ENCODE measurements around the gene SNED1. TPM values are rescaled to one million over a fixed set of nuclear protein-coding genes. Genes with fewer than 3 reads are reported as not detected.
A peak's percentile ranks its signal among the peaks of the same experiment; 100 is the strongest.

Gene SNED1
- total RNA-seq, 1 donor from 2014 or later, result 4.7 TPM

DNA sequence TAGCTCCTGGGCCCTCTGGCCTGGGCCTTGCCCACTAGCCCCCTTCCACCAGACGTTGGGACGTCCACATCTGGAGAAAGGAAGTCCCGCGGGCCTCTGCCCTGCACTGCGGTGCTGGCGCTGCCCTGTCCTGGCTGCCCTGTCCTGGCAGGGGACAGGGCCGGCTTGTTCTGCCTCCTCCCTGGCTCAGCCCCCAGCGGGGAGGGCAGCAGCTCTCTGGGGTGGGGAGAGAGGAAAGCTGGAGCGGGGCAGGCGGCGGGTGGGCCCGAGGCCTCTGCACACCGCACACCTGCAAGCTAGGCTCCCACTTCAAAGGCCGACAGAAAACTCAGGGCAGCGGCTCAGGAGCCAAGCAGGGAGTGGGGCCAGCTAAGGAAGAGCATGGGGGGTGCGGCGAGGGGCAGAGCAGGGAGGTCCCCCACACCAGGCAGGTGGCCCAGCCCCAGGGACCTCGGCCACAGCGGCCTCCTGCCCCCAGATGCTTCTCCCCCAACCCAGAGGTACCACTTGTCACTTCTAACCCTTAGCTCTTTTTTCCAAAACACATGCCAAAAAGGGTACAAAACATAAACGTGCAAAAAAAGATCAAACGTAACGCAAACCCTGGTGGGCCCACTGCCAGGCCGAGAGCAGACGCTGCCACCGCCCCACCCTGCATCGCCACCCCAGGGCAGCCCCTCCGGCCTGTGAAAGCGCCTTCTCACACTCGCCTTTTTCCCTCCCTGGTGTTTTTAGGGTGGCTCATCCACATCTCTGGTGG lies 13.5 kb downstream of the SNED1 start:
- Histone ChIP-seq H3K4me3 (ENCODE audit: low read length in 3 of 3) (no peak overlapping the region), H3K27me3 (ENCODE audit: control insufficient read depth in 3 of 3, insufficient read depth in 3 of 3, low read length in 3 of 3) (no peaks in the 10 kb centered on the region), H3K9ac (ENCODE audit: low read depth in 1 of 3, low read length in 3 of 3) (no peak overlapping the region), H3K4me1 (ENCODE audit: control insufficient read depth in 3 of 3, insufficient read depth in 3 of 3, low read length in 3 of 3) (peaks cover 13 to 45% (median 45%) of the 10 kb centered on the region in 3 donors), H3K27ac (ENCODE audit: low read depth, low read length) (no peak overlapping the region), H3K36me3 (ENCODE audit: control insufficient read depth in 3 of 3, insufficient read depth in 3 of 3, low read length in 3 of 3) (peaks cover 0 to 2% (median 0%) of the 10 kb centered on the region in 3 donors), H3K9me3 (ENCODE audit: control insufficient read depth in 3 of 3, low read length in 3 of 3) (no peaks in the 10 kb centered on the region)

DNA sequence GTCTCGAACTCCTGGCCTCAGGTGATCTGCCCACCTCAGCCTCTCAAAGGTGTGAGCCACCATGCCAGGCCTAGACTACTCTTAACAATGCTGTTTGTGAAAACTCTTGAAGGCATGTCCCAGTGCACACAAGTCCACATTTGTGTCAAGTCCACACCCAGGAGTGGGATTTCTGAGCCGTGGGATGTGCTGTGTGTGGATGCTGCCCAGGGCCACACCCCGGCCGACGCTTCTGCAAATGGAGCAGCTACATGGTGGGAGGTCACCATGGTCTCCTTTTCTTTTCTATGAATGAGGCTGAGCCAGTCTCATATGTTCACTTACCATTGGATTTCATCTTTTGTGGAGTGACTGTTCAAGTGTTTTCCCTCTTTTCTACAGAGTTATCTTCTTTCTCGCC lies 15.8 kb downstream of the SNED1 start:
- Histone ChIP-seq H3K9ac (ENCODE audit: low read depth in 1 of 3, low read length in 3 of 3) (no peak overlapping the region), H3K36me3 (ENCODE audit: control insufficient read depth in 3 of 3, insufficient read depth in 3 of 3, low read length in 3 of 3) (peaks cover 2 to 6% (median 5%) of the 10 kb centered on the region in 3 donors), H3K27me3 (ENCODE audit: control insufficient read depth in 3 of 3, insufficient read depth in 3 of 3, low read length in 3 of 3) (no peaks in the 10 kb centered on the region), H3K4me3 (ENCODE audit: low read length in 3 of 3) (no peak overlapping the region), H3K27ac (ENCODE audit: low read depth, low read length) (no peak overlapping the region), H3K4me1 (ENCODE audit: control insufficient read depth in 3 of 3, insufficient read depth in 3 of 3, low read length in 3 of 3) (peaks cover 13 to 33% (median 33%) of the 10 kb centered on the region in 3 donors), H3K9me3 (ENCODE audit: control insufficient read depth in 3 of 3, low read length in 3 of 3) (no peaks in the 10 kb centered on the region)

- Histone ChIP-seq H3K27me3 (ENCODE audit: control insufficient read depth in 3 of 3, insufficient read depth in 3 of 3, low read length in 3 of 3) (no peaks in the 10 kb centered on the region), H3K9me3 (ENCODE audit: control insufficient read depth in 3 of 3, low read length in 3 of 3) (no peaks in the 10 kb centered on the region), H3K4me3 (ENCODE audit: low read length in 3 of 3) (no peak overlapping the region), H3K9ac (ENCODE audit: low read depth in 1 of 3, low read length in 3 of 3) (no peak overlapping the region), H3K36me3 (ENCODE audit: control insufficient read depth in 3 of 3, insufficient read depth in 3 of 3, low read length in 3 of 3) (peaks cover 4 to 10% (median 9%) of the 10 kb centered on the region in 3 donors), H3K27ac (ENCODE audit: low read depth, low read length) (no peak overlapping the region), H3K4me1 (ENCODE audit: control insufficient read depth in 3 of 3, insufficient read depth in 3 of 3, low read length in 3 of 3) (peaks cover 9 to 28% (median 27%) of the 10 kb centered on the region in 3 donors)
These were observed 16.3 kb downstream of the SNED1 start for GRCh38 chr2:241014764-241015163.

- Histone ChIP-seq H3K27ac (ENCODE audit: low read depth, low read length) (no peak overlapping the region), H3K9me3 (ENCODE audit: control insufficient read depth in 3 of 3, low read length in 3 of 3) (no peaks in the 10 kb centered on the region), H3K4me3 (ENCODE audit: low read length in 3 of 3) (no peak overlapping the region), H3K27me3 (ENCODE audit: control insufficient read depth in 3 of 3, insufficient read depth in 3 of 3, low read length in 3 of 3) (no peaks in the 10 kb centered on the region), H3K4me1 (ENCODE audit: control insufficient read depth in 3 of 3, insufficient read depth in 3 of 3, low read length in 3 of 3) (peaks cover 2 to 21% (median 21%) of the 10 kb centered on the region in 3 donors), H3K36me3 (ENCODE audit: control insufficient read depth in 3 of 3, insufficient read depth in 3 of 3, low read length in 3 of 3) (peaks cover 4 to 11% (median 10%) of the 10 kb centered on the region in 3 donors), H3K9ac (ENCODE audit: low read depth in 1 of 3, low read length in 3 of 3) (no peak overlapping the region)
These were observed 17.0 kb downstream of the SNED1 start for GRCh38 chr2:241015439-241015838.

DNA sequence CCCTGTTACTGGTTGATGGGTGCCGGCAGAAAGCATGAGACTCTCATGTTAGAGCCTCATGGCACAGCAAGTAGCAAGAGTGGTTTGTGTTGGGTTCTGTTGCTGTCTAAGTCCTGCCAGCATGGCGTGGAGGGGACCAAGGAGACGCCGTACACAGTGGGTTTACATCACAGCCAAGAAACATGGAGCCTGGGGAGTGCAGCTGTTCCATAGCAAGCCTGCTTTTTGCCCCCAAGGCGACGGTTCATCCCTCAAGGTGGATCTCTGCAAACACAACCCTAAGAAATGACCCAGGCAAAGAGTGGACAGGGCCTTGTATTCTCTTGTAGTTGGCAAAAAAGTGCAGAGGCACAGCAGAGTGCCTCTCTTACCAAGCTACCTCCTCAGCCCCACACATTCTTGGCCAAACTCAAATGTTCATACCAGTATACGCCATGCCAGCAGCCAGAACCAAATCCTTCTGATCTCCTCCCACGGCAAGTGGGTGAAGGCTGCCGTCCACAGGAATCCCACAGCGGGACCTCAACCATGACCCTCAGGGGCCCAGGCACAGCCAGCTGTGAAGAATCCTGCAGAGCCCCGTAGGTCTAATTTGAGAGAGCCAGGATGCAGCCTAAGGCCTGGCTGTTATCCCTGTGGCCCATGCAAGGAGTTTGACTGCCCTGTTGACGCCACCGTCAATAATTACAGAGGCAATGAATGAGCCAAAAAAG lies 19.0 kb downstream of the SNED1 start:
- Histone ChIP-seq H3K4me3 (ENCODE audit: low read length in 3 of 3) (no peak overlapping the region), H3K9me3 (ENCODE audit: control insufficient read depth in 3 of 3, low read length in 3 of 3) (peaks cover 0 to 2% (median 0%) of the 10 kb centered on the region in 3 donors), H3K36me3 (ENCODE audit: control insufficient read depth in 3 of 3, insufficient read depth in 3 of 3, low read length in 3 of 3) (peaks cover 8 to 19% (median 18%) of the 10 kb centered on the region in 3 donors), H3K27ac (ENCODE audit: low read depth, low read length) (no peak overlapping the region), H3K9ac (ENCODE audit: low read depth in 1 of 3, low read length in 3 of 3) (no peak overlapping the region), H3K27me3 (ENCODE audit: control insufficient read depth in 3 of 3, insufficient read depth in 3 of 3, low read length in 3 of 3) (no peaks in the 10 kb centered on the region), H3K4me1 (ENCODE audit: control insufficient read depth in 3 of 3, insufficient read depth in 3 of 3, low read length in 3 of 3) (peaks cover 0 to 12% (median 10%) of the 10 kb centered on the region in 3 donors)

DNA sequence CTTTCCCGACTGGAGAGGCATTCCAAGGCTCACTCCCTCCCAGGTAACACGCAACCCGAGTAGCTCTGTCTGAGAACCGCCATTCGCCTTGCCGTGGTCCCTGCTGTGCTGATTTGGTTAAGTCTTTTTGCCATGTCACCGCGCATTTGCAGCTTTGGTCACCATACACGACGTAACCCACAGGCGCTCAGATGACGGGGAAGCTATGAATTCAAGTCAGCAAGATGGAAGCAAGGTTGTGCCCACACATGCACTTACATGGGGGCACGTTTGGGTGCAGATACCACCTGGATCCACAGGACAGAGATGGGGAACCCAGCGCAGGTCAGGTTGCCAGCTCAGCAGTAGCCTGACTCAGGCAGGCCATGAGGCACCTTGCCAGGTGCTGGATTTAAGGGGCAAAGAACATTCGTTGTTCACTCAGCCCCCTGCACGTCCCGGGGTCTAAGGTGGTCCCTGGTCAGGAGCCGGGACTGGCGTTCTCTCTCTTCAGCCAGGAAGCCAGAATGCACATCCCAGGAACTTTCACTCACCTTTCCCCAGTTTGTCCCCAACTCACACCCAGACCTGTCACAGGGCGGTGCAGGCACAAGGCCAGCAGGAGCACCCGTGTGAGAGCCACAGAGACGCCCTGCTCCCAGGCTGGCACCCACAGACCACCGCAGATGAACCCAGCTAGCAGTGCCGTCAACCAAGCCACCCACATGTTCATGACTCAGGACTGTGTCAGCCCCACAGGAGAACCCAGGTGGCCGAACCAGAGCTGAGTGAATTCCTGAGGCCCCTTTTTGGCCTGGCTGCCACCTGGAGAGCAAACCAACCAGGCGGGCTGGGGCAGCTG lies 19.9 kb downstream of the SNED1 start:
- H3K36me3 ChIP-seq (ENCODE audit: control insufficient read depth in 3 of 3, insufficient read depth in 3 of 3, low read length in 3 of 3), result peaks cover 10 to 19% (median 19%) of the 10 kb centered on the region in 3 donors
- no peak overlapping the region for H3K4me3 ChIP-seq (ENCODE audit: low read length in 3 of 3)
- no peaks in the 10 kb centered on the region for H3K27me3 ChIP-seq (ENCODE audit: control insufficient read depth in 3 of 3, insufficient read depth in 3 of 3, low read length in 3 of 3)
- H3K9me3 ChIP-seq (ENCODE audit: control insufficient read depth in 3 of 3, low read length in 3 of 3), result peaks cover 0 to 4% (median 0%) of the 10 kb centered on the region in 3 donors
- H3K9ac ChIP-seq (ENCODE audit: low read depth in 1 of 3, low read length in 3 of 3), result peak overlapping the region in 1 of 3 donors; percentile 33
- peaks cover 0 to 12% (median 10%) of the 10 kb centered on the region in 3 donors for H3K4me1 ChIP-seq (ENCODE audit: control insufficient read depth in 3 of 3, insufficient read depth in 3 of 3, low read length in 3 of 3)
- no peak overlapping the region for H3K27ac ChIP-seq (ENCODE audit: low read depth, low read length)

DNA sequence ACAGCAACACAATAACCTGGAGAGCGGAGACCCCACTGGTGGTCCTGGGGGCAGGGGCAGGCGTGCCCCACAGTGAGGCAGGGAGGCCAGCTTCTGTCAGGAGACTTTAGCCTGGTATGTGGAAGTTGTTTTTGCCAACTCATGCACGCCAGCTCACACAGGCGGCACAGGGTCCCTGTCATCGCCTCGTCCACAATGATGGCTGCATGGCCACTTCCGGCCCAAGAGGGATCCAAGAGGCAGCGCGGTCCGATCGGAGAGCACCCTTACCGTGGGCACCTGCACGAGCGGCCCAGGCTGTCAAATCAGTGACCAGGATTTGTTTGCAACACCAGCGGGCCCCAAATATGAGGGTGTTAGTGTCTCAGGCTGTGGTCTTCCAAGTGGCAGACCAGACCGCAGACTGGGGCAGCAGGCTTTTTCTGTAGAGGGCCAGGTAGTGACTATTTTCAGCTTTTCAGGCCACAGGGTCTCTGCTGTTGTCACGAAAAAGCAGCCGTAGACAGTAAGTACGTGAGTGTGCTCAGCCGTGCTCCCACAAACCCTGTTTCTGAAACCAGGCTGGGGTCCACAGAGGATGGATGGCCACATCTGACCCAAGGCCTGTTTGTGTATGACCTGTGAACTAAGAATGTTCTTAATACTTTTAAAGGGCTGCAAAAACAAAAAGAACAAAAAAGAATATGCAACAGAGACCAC lies 21.2 kb downstream of the SNED1 start:
- H3K27me3 ChIP-seq (ENCODE audit: control insufficient read depth in 3 of 3, insufficient read depth in 3 of 3, low read length in 3 of 3), result no peaks in the 10 kb centered on the region
- H3K27ac ChIP-seq (ENCODE audit: low read depth, low read length), result no peak overlapping the region
- peaks cover 0 to 4% (median 0%) of the 10 kb centered on the region in 3 donors for H3K9me3 ChIP-seq (ENCODE audit: control insufficient read depth in 3 of 3, low read length in 3 of 3)
- H3K9ac ChIP-seq (ENCODE audit: low read depth in 1 of 3, low read length in 3 of 3), result no peak overlapping the region
- H3K36me3 ChIP-seq (ENCODE audit: control insufficient read depth in 3 of 3, insufficient read depth in 3 of 3, low read length in 3 of 3), result peaks cover 10 to 19% (median 19%) of the 10 kb centered on the region in 3 donors
- H3K4me3 ChIP-seq (ENCODE audit: low read length in 3 of 3), result no peak overlapping the region
- H3K4me1 ChIP-seq (ENCODE audit: control insufficient read depth in 3 of 3, insufficient read depth in 3 of 3, low read length in 3 of 3), result peaks cover 0 to 12% (median 10%) of the 10 kb centered on the region in 3 donors

GRCh38 chr2:241020201-241020600 lies 21.8 kb downstream of the SNED1 start:
- H3K27ac ChIP-seq (ENCODE audit: low read depth, low read length), result no peak overlapping the region
- H3K4me1 ChIP-seq (ENCODE audit: control insufficient read depth in 3 of 3, insufficient read depth in 3 of 3, low read length in 3 of 3), result peaks cover 0 to 10% (median 10%) of the 10 kb centered on the region in 3 donors
- no peaks in the 10 kb centered on the region for H3K27me3 ChIP-seq (ENCODE audit: control insufficient read depth in 3 of 3, insufficient read depth in 3 of 3, low read length in 3 of 3)
- H3K36me3 ChIP-seq (ENCODE audit: control insufficient read depth in 3 of 3, insufficient read depth in 3 of 3, low read length in 3 of 3), result peaks cover 10 to 19% (median 19%) of the 10 kb centered on the region in 3 donors
- no peak overlapping the region for H3K4me3 ChIP-seq (ENCODE audit: low read length in 3 of 3)
- peaks cover 0 to 6% (median under 1%) of the 10 kb centered on the region in 3 donors for H3K9me3 ChIP-seq (ENCODE audit: control insufficient read depth in 3 of 3, low read length in 3 of 3)
- no peak overlapping the region for H3K9ac ChIP-seq (ENCODE audit: low read depth in 1 of 3, low read length in 3 of 3)

DNA sequence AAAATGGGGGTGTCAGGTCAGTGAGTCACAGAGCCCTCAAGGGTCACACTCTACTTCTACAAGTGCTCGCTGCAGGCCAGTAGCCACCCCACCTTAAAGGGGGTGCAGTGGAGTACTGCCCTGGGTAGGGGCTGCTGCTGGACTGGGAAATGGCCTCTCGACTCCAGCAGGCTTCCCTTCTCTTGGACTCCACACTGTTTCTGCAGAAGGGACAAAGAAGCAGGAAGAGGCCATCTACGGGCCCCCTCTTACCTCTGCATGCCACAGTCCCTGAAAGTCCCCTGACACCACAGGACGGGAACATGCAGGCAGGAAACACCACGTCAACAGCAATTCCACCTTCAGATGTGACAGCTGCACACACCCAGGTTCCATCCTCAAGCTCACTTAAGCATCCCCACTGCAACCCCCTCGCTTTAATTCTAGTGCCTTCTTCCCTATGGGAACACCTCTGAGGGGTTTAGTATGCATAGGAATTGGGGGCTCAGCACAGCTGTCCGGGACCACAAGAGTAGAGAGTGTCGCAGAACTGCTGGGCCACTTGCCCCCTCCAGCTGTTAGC lies 22.3 kb downstream of the SNED1 start:
- Histone ChIP-seq H3K4me1 (ENCODE audit: control insufficient read depth in 3 of 3, insufficient read depth in 3 of 3, low read length in 3 of 3) (peaks cover 0 to 10% (median 10%) of the 10 kb centered on the region in 3 donors), H3K27ac (ENCODE audit: low read depth, low read length) (no peak overlapping the region), H3K9ac (ENCODE audit: low read depth in 1 of 3, low read length in 3 of 3) (no peak overlapping the region), H3K27me3 (ENCODE audit: control insufficient read depth in 3 of 3, insufficient read depth in 3 of 3, low read length in 3 of 3) (no peaks in the 10 kb centered on the region), H3K9me3 (ENCODE audit: control insufficient read depth in 3 of 3, low read length in 3 of 3) (peaks cover 0 to 6% (median 3%) of the 10 kb centered on the region in 3 donors), H3K4me3 (ENCODE audit: low read length in 3 of 3) (no peak overlapping the region), H3K36me3 (ENCODE audit: control insufficient read depth in 3 of 3, insufficient read depth in 3 of 3, low read length in 3 of 3) (peaks cover 10 to 19% (median 19%) of the 10 kb centered on the region in 3 donors)
